Lower lobe of right lung (tissue), 2 donors: ENCODE measurements around the gene ARFIP2. TPM values are rescaled to one million over a fixed set of nuclear protein-coding genes. Genes with fewer than 3 reads are reported as not detected.
A peak's percentile ranks its signal among the peaks of the same experiment; 100 is the strongest.
"Not testable (repeated sequence)": the region's sequence is repeated elsewhere in the genome, so short reads cannot be mapped to it uniquely, and the experiment has no call there.

ENCODE experiments used
- ATAC-seq, 2 donors: fragments of 200-7000 bp; cut with Tn5 transposase; one replicate each; pipeline ENCODE4 v1.9.1; 2020 to 2022; ENCODE audit warnings: mild to moderate bottlenecking in 2 of 2, moderate library complexity in 2 of 2
- DNase-seq: peaks from one replicate; pipeline ENCODE4 v3.0.0-alpha.2; 2020
- H3K27ac ChIP-seq: fragments of 200-600 bp; one replicate; pipeline ENCODE4 v1.8.0; 2022
- H3K27me3 ChIP-seq: fragments of 200-600 bp; one replicate; pipeline ENCODE4 v1.8.0; 2022; ENCODE audit warnings: low read depth
- H3K36me3 ChIP-seq: fragments of 200-600 bp; one replicate; pipeline ENCODE4 v1.8.0; 2022; ENCODE audit warnings: mild to moderate bottlenecking
- H3K4me1 ChIP-seq: fragments of 200-600 bp; one replicate; pipeline ENCODE4 v1.8.0; 2022
- H3K4me3 ChIP-seq: fragments of 200-600 bp; one replicate; pipeline ENCODE4 v1.8.0; 2022; ENCODE audit warnings: mild to moderate bottlenecking
- H3K9me3 ChIP-seq: fragments of 200-600 bp; one replicate; pipeline ENCODE4 v1.8.0; 2022
- intact Hi-C: fragments of 100-400 bp; cut with DNase I; formaldehyde crosslinking; loops from one replicate; pipeline ENCODE4 v1.11.0; 2022
- long read RNA-seq: library from polyadenylated mRNA; unstranded; transcript quantifications from one replicate; pipeline ENCODE4 v2.0.0, GENCODE V29; 2021
- total RNA-seq: library from RNA; stranded (reverse); fragmentation: NEBNext Ultra II Directional; extraction: Animal tissue kit (Norgen Biotek cat#: 25700); gene quantifications from one replicate; pipeline ENCODE4 v1.2.1, GENCODE V29; 2021
- TF ChIP-seq, protein P1 (sequence below): fragments of 200-600 bp; IDR thresholded peaks from one replicate; pipeline ENCODE4 v1.8.0; 2022; ENCODE audit warnings: antibody characterized with exemption, mild to moderate bottlenecking
- donor health status: DM: no; HTN: yes; CAD: no; lungs with severe emphysema.

ARFIP2 gene, protein sequence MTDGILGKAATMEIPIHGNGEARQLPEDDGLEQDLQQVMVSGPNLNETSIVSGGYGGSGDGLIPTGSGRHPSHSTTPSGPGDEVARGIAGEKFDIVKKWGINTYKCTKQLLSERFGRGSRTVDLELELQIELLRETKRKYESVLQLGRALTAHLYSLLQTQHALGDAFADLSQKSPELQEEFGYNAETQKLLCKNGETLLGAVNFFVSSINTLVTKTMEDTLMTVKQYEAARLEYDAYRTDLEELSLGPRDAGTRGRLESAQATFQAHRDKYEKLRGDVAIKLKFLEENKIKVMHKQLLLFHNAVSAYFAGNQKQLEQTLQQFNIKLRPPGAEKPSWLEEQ
- total RNA-seq, result 38.8 TPM
- long read RNA-seq, transcript ARFIP2-201 (8 exons, 2,543 nt), result major isoform, 15 of 41 reads
- long read RNA-seq, transcript ARFIP2-202 (8 exons, 1,868 nt), result minor isoform, 9 of 41 reads
- long read RNA-seq, partial matches to known transcripts, result 12 of 41 reads
- long read RNA-seq, other reads (novel, unspliced or antisense), result 5 of 41 reads

DNA sequence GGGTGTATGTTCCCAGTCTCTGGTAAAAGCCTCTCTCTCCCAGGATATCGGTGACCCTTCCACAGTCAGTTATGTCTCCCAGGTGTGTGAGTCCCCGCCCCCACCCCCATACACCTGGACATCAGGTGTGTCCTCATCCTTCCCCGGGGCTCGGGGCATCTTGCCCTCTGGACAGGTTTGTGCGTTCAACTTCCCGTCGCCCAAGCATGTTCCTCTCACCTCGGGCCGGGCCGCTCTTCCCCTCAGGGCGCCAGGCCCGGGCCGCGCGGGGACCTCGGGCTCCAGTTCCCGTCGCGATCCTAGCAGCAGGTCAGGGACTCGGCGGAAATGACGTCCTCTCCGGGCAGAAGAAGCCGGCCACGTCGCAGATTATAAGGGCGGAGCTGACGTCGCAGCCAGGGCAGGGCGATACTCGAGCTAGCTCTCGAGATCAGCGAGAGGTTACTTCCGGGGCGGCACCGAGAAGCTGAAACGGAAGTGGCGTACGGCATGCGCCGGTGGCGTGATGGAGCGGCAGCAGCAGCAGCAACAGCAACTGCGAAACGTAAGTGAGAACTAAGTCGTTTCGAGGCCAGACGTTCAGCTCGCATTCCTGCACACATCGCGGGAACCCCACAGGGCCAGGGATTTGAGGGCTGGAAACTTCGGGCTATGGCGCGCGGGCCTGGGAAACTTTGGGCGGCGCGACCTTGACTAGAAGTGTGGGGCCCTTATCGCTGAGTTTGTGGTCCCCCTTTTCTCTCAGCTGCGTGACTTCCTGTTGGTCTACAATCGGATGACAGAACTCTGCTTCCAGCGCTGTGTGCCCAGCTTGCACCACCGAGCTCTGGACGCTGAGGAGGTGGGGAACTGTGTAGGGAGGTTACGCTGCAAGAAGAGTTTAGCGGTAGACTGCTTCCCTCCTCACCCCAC is at the start of gene ARFIP2, which contains the start of gene TIMM10B:
ARFIP2 (minus strand) TSS at position 320 of the 912 bp plus-strand sequence. CDS start 910 bp downstream, outside the sequence.
TIMM10B (plus strand) TSS at position 490 of the 912 bp plus-strand sequence; CDS start at position 506, 16 bp downstream.
- Histone ChIP-seq H3K27ac (peak within 1 kb of the TSS; percentile 91), H3K9me3 (no peaks in the 10 kb centered on the region), H3K27me3 (no peaks in the 10 kb centered on the region), H3K4me3 (peak within 1 kb of the TSS; percentile 70), H3K4me1 (peaks cover 29% of the 10 kb centered on the region), H3K36me3 (peaks cover 79% of the 10 kb centered on the region)
- TF ChIP-seq, protein P1, sequence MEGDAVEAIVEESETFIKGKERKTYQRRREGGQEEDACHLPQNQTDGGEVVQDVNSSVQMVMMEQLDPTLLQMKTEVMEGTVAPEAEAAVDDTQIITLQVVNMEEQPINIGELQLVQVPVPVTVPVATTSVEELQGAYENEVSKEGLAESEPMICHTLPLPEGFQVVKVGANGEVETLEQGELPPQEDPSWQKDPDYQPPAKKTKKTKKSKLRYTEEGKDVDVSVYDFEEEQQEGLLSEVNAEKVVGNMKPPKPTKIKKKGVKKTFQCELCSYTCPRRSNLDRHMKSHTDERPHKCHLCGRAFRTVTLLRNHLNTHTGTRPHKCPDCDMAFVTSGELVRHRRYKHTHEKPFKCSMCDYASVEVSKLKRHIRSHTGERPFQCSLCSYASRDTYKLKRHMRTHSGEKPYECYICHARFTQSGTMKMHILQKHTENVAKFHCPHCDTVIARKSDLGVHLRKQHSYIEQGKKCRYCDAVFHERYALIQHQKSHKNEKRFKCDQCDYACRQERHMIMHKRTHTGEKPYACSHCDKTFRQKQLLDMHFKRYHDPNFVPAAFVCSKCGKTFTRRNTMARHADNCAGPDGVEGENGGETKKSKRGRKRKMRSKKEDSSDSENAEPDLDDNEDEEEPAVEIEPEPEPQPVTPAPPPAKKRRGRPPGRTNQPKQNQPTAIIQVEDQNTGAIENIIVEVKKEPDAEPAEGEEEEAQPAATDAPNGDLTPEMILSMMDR, result no peak
- ATAC-seq (peak; percentile 97 to 99), DNase-seq (peak; percentile 100)
- intact Hi-C loops, result no loop called here

DNA sequence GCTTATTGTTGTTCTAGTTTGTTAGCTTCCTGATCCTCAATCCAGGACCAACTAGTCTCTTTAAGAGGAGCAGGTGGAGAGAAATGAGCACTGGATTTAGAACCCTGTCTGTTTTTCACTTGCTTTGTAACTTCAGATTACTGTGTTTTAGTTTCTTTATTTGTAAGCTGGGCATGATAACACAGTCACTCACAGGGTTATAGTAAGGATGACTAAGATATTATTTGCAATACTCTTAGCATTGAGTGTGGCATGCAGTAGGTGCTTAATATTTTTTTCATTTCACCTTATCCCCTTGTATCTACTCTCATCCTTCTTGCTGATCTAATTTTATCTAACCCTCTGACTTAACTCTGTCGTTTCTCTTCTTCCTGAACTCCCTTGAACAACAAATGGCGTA is 49.7 kb upstream of the ARFIP2 start:
- Histone ChIP-seq H3K4me3 (no peak overlapping the region), H3K27ac (no peak overlapping the region), H3K36me3 (peaks cover 25% of the 10 kb centered on the region), H3K4me1 (no peaks in the 10 kb centered on the region), H3K9me3 (no peaks in the 10 kb centered on the region), H3K27me3 (no peaks in the 10 kb centered on the region)
- TF ChIP-seq, protein P1, result no peak
- ATAC-seq (no peak), DNase-seq (no peak)
- intact Hi-C loops, result no loop called here

GRCh38 chr11:6529266-6529665 is 48.1 kb upstream of the ARFIP2 start:
- no peak for ATAC-seq
- no peak for DNase-seq
- intact Hi-C loops, result no loop called here
- H3K36me3 ChIP-seq, result peaks cover 19% of the 10 kb centered on the region
- H3K4me3 ChIP-seq, result no peak overlapping the region
- H3K9me3 ChIP-seq, result no peaks in the 10 kb centered on the region
- H3K27ac ChIP-seq, result no peak overlapping the region
- TF ChIP-seq, protein P1, result no peak
- H3K27me3 ChIP-seq, result no peaks in the 10 kb centered on the region
- H3K4me1 ChIP-seq, result no peaks in the 10 kb centered on the region

GRCh38 chr11:6526411-6527135 is 45.4 kb upstream of the ARFIP2 start:
- Histone ChIP-seq H3K27me3 (no peaks in the 10 kb centered on the region), H3K9me3 (no peaks in the 10 kb centered on the region), H3K4me3 (no peak overlapping the region), H3K27ac (no peak overlapping the region), H3K4me1 (no peaks in the 10 kb centered on the region), H3K36me3 (peaks cover 12% of the 10 kb centered on the region)
- TF ChIP-seq, protein P1, result no peak
- ATAC-seq (no peak), DNase-seq (no peak)
- intact Hi-C loops, result no loop called here

GRCh38 chr11:6523253-6523652 is 42.1 kb upstream of the ARFIP2 start:
- no peak overlapping the region for H3K27ac ChIP-seq
- DNase-seq (no peak), ATAC-seq (no peak)
- H3K36me3 ChIP-seq, result peaks cover 21% of the 10 kb centered on the region
- intact Hi-C loops, result no loop called here
- TF ChIP-seq, protein P1, result no peak
- no peak overlapping the region for H3K4me3 ChIP-seq
- no peaks in the 10 kb centered on the region for H3K4me1 ChIP-seq
- H3K27me3 ChIP-seq, result no peaks in the 10 kb centered on the region
- H3K9me3 ChIP-seq, result no peaks in the 10 kb centered on the region

GRCh38 chr11:6521946-6522345 is 40.8 kb upstream of the ARFIP2 start:
- peaks cover 31% of the 10 kb centered on the region for H3K36me3 ChIP-seq
- H3K9me3 ChIP-seq, intact Hi-C loops, H3K4me3 ChIP-seq, DNase-seq, H3K27me3 ChIP-seq, H3K27ac ChIP-seq, ATAC-seq, H3K4me1 ChIP-seq: not testable (repeated sequence)
